Measurements from ENCODE around the gene IFT52.

The IFT52 gene

DNA sequence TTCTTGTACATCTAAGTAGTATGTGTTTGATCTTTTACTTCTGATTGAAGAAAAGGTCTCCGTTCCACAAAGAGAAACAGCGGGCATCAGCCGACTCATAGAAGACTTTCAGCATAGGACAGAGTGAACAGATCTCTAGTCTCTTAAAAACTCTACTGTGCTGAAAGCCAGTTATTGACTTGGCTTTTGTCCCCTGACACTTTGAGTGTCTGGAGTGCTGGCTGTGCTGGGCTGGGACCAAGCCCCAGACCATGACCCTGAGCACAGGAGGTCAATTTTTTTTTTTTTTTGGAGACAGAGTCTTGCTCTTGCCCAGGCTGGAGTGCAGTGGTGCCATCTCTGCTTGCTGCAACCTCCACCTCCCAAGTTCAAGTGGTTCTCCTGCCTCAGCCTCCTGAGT lies 104.0 kb downstream of the IFT52 start:
- DNase-seq: no peak

DNA sequence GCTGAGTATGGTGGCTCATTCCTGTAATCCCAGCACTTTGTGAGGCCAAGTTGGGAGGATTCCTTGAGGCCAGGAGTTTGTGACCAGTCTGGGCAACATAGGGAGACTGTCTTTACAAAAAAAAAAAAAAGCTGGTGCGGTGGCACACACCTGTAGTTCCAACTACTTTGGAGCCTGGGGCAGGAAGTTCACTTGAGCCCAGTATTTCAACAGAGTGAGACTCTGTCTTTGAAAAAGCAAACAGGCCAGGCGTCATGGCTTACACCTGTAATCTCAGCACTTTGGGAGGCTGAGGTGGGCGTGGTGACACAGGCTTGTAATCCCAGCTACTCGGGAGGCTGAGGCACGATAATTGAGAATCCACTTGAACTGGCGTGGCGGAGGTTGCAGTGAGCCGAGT lies 104.8 kb downstream of the IFT52 start:
- no peak for DNase-seq

Measured in NCI-H510A (cell line).